Thyroid gland (tissue), 4 donors: ENCODE results near the gene DAP3. TPM values are rescaled to one million over a fixed set of nuclear protein-coding genes. Genes with fewer than 3 reads are reported as not detected.
A peak's percentile ranks its signal among the peaks of the same experiment; 100 is the strongest.
"Not testable (repeated sequence)": the region's sequence is repeated elsewhere in the genome, so short reads cannot be mapped to it uniquely, and the experiment has no call there.

Source experiments
- DNase-seq, 2 donors: peaks; one replicate each; pipeline ENCODE4 v3.0.0-alpha.2; 2019
- H3K27ac ChIP-seq, 3 donors: fragments of 200-600 bp; sonication (generic); 1 replicate in 2 of 3; 2 replicates in 1 of 3; pipeline ENCODE4 v1.5.1; 2016 to 2019; ENCODE audit warnings: mild to moderate bottlenecking in 1 of 3, moderate library complexity in 1 of 3
- H3K27me3 ChIP-seq: fragments of 200-600 bp; sonication (generic); one replicate; pipeline ENCODE4 v1.5.1; 2019
- H3K36me3 ChIP-seq, 2 donors: fragments of 200-600 bp; sonication (generic); one replicate each; pipeline ENCODE4 v1.5.1; 2016 to 2019
- H3K4me1 ChIP-seq, 2 donors: fragments of 200-600 bp; sonication (generic); one replicate each; pipeline ENCODE4 v1.5.1; 2017 to 2019
- H3K4me3 ChIP-seq, 3 donors: fragments of 200-600 bp; sonication (generic); replicated peaks in 1 of 3; 1 replicate in 2 of 3; 2 replicates in 1 of 3; pipeline ENCODE4 v1.5.1; 2016; ENCODE audit warnings: mild to moderate bottlenecking in 1 of 3
- H3K9me3 ChIP-seq: fragments of 200-600 bp; sonication (generic); one replicate; pipeline ENCODE4 v1.5.1; 2017
- POLR2A ChIP-seq, 2 donors: fragments of 450-650 bp; IDR thresholded peaks; one replicate each; pipeline ENCODE4 v1.6.1; 2017; ENCODE audit warnings: antibody characterized with exemption in 2 of 2, mild to moderate bottlenecking in 2 of 2, moderate library complexity in 1 of 2
- WGBS, 2 donors: methylation state at CpG; one replicate each; pipeline ENCODE4 v1.1.5; 2017; 5-methylcytosine and 5-hydroxymethylcytosine counted together
- intact Hi-C: fragments of 100-400 bp; cut with DNase I; formaldehyde crosslinking; loops from one replicate; pipeline ENCODE4 v1.15.1; 2023
- total RNA-seq, 4 donors: library from RNA; depleted of rRNA; stranded (reverse); fragments of >200 nt; gene quantifications; one replicate each; pipeline ENCODE4 v1.2.3, GENCODE V29; 2016
- TF ChIP-seq, protein P1 (sequence below), 6 experiments: fragments of 200-600 bp in 3 of 6; fragments of 450-650 bp in 3 of 6; sonication (generic) in 3 of 6; IDR thresholded peaks; one replicate each; pipeline ENCODE4 v1.5.1; 2016 to 2019; ENCODE audit warnings: antibody characterized with exemption in 6 of 6, mild to moderate bottlenecking in 2 of 6, inconsistent platforms in 1 of 6, moderate library complexity in 1 of 6

The DAP3 gene
- total RNA-seq, 4 donors from 2014 or later = 70.8 to 141 (median 106) TPM

DNA sequence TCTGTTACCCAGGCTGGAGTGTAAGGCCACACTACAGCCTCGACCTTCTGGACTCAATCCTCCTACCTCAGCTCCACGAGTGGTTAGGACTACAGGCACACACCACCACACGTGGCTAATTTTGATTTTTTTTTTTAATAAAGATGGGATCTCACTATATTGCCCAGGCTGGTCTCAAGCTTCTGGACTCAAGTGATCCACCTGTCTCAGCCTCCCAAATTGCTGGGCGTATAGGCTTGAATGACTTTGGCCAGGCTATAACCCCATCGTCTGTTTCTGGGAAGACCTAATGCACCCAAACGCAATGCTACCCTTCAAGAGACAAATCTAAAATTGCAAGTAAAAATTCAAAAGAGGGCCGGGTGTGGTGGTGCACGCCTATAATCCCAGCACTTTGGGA lies 52.1 kb downstream of the DAP3 start:
- WGBS, 2 donors = 92 to 98% methylated on average over 8 of the region's 8 CpGs
- intact Hi-C loops = no loop called here

DNA sequence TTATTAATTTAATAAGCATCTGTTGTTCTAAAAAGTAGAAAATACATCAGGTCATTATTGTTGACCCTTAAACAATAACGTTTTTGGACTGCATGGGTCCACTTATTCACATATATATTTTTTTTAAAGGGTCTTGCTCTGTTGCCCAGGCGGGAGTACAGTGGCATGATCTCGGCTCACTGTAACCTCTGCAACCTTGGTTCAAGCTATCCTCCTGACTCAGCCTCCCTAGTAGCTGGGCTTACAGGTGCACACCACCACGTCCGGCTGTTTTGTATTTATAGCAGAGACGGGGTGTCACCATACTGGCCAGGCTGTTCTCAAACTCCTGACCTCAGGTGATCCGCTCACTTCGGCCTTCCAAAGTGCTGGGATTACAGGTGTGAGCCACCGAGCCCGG lies 53.0 kb downstream of the DAP3 start:
- WGBS, 2 donors = 90 to 91% methylated on average over 10 of the region's 10 CpGs
- intact Hi-C loops = no loop called here
- TF ChIP-seq POLR2A (IDR thresholded peaks at IDR 0.05) = no peak
- TF ChIP-seq, protein P1, sequence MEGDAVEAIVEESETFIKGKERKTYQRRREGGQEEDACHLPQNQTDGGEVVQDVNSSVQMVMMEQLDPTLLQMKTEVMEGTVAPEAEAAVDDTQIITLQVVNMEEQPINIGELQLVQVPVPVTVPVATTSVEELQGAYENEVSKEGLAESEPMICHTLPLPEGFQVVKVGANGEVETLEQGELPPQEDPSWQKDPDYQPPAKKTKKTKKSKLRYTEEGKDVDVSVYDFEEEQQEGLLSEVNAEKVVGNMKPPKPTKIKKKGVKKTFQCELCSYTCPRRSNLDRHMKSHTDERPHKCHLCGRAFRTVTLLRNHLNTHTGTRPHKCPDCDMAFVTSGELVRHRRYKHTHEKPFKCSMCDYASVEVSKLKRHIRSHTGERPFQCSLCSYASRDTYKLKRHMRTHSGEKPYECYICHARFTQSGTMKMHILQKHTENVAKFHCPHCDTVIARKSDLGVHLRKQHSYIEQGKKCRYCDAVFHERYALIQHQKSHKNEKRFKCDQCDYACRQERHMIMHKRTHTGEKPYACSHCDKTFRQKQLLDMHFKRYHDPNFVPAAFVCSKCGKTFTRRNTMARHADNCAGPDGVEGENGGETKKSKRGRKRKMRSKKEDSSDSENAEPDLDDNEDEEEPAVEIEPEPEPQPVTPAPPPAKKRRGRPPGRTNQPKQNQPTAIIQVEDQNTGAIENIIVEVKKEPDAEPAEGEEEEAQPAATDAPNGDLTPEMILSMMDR (IDR thresholded peaks at IDR 0.05) = no peak

More for the DNA sequence above, 52.1 kb downstream of the DAP3 start:
- no peak for DNase-seq
- Histone ChIP-seq H3K27ac (no peak overlapping the region), H3K4me3 (no peak overlapping the region), H3K36me3 (peaks cover 3 to 4% of the 10 kb centered on the region in 2 donors), H3K9me3 (no peaks in the 10 kb centered on the region), H3K4me1 (no peaks in the 10 kb centered on the region), H3K27me3 (no peaks in the 10 kb centered on the region)
- no peak for TF ChIP-seq POLR2A (IDR thresholded peaks at IDR 0.05)
- TF ChIP-seq, protein P1 (IDR thresholded peaks at IDR 0.05) = no peak

DNA sequence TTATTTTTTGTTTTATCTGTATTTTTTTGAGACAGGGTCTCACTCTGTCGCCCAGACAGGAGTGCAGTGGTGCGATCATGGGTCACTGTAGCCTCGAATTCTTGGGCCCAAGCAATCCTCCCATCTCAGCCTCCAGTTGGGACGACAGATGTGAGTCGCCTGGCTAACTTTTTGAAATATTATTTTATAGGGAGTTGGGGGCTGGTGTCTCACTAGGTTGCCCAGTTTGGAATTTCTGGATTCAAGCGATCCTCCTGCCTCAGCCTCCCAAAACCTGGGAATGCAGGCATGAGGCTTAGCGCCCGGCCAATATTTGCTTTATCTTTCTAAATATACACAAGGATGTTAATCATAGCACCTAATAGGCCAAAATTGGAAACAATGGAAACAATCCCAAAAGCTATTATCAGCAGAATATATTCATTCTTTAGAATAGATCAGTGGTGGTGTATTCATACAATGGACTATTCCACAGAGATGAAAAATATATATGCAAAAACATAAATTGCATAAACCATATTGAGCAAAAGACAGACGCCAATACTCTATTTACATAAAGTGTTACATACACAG lies 55.9 kb downstream of the DAP3 start:
- Histone ChIP-seq H3K36me3 (no peaks in the 10 kb centered on the region), H3K9me3 (no peaks in the 10 kb centered on the region), H3K4me3 (peak overlapping the region in 2 of 3 donors; percentile 38 to 60), H3K27ac (no peak overlapping the region), H3K27me3 (no peaks in the 10 kb centered on the region), H3K4me1 (no peaks in the 10 kb centered on the region)
- no peak for DNase-seq
- TF ChIP-seq, protein P1 (IDR thresholded peaks at IDR 0.05) = no peak
- WGBS, 2 donors = 79 to 83% methylated on average over 9 of the region's 9 CpGs
- intact Hi-C loops = no loop called here

More for the DNA sequence above, 53.0 kb downstream of the DAP3 start:
- H3K4me1 ChIP-seq = no peaks in the 10 kb centered on the region
- H3K27me3 ChIP-seq = no peaks in the 10 kb centered on the region
- H3K9me3 ChIP-seq = no peaks in the 10 kb centered on the region
- H3K36me3 ChIP-seq = peaks cover 0 to 4% of the 10 kb centered on the region in 2 donors
- no peak for DNase-seq
- no peak overlapping the region for H3K27ac ChIP-seq
- H3K4me3 ChIP-seq = no peak overlapping the region

DNA sequence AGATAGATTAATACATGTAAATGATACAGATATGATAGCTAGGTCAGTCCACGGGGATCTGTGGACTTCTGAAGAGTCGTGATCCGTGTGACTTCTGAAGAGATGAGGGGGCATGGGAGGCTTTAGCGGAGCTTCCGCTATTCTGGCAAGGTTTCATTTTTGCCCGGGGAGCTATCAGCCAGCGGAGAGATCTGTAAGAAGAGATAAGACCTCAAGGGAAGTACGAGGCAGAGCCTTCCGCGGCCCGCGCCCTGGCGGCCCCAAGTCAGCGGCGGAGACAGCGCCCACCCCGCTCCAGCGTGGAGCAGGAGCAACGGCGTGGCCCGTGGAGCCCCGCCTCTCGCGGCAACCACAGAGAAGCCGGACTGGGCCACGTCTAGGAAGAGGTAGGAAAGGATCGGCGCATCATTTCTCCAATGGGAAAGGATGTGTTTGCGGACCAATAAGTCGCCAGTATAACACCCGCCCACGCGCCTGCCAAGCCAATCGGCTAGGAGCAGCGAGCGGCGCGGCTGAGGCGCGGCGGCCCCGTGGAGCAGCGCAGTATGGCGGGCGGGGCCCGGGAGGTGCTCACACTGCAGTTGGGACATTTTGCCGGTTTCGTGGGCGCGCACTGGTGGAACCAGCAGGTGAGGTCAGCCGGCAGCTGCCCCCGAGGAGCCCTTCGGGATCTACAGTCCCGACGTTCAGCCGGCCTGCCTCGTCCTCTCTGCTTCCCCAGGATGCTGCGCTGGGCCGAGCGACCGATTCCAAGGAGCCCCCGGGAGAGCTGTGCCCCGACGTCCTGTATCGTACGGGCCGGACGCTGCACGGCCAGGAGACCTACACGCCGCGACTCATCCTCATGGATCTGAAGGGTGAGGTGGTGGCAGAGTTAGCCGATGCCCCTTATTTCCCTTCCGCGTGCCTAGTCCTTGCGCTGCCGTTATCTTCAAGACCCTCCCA lies 56.7 kb downstream of the DAP3 start:
- H3K9me3 ChIP-seq, intact Hi-C loops, H3K36me3 ChIP-seq, H3K4me1 ChIP-seq, H3K27me3 ChIP-seq: not testable (repeated sequence)
- Histone ChIP-seq H3K27ac (peak overlapping the region in 1 of 3 donors; percentile 49), H3K4me3 (peak overlapping the region in 2 of 3 donors; percentile 38 to 60)
- 1 to 2% methylated on average over 18 to 30 of the region's 77 CpGs for WGBS, 2 donors
- TF ChIP-seq POLR2A (IDR thresholded peaks at IDR 0.05) = peak in 1 of 2 donors; percentile 63
- DNase-seq = peak; percentile 97

DNA sequence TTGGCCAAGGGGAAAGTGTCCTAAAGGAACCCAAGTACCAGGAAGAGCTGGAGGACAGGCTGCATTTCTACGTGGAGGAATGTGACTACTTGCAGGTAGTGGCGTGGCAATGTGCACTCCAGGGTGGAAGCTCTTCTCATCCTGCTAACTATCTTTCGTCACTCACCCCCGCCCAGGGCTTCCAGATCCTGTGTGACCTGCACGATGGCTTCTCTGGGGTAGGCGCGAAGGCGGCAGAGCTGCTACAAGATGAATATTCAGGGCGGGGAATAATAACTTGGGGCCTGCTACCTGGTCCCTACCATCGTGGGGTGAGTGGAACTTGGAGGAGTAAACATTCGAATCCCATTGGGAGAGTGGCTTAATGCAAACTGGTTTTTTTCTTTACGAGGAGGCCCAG lies 58.7 kb downstream of the DAP3 start:
- intact Hi-C loops, H3K9me3 ChIP-seq: not testable (repeated sequence)
- 94 to 97% methylated on average over 9 to 11 of the region's 12 CpGs for WGBS, 2 donors

DNA sequence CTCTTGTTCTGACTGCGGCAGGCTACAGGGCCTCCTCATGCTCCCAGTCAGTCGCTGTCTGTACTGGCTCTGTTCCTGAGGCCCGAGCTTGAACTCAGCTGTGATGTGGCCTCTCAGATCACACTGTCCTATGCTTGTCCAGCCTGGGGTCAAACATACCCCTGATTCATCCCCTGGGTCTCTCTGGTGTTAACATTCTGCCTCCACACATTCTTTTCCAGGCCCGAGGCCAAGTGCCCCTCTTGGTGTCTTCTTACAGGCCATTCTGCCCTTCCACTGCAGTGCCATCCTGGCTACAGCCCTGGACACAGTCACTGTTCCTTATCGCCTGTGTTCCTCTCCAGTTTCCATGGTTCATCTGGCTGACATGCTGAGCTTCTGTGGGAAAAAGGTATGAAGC lies 59.2 kb downstream of the DAP3 start:
- H3K36me3 ChIP-seq = peaks cover 11 to 17% of the 10 kb centered on the region in 2 donors
- DNase-seq, H3K27me3 ChIP-seq, H3K9me3 ChIP-seq, H3K4me3 ChIP-seq, H3K4me1 ChIP-seq, H3K27ac ChIP-seq, intact Hi-C loops: not testable (repeated sequence)
- 76 to 84% methylated on average over 5 of the region's 5 CpGs for WGBS, 2 donors

More for the DNA sequence above, 58.7 kb downstream of the DAP3 start:
- not testable (repeated sequence) for H3K4me1 ChIP-seq, DNase-seq, H3K27ac ChIP-seq, H3K27me3 ChIP-seq, H3K4me3 ChIP-seq
- peaks cover 6 to 13% of the 10 kb centered on the region in 2 donors for H3K36me3 ChIP-seq

DNA sequence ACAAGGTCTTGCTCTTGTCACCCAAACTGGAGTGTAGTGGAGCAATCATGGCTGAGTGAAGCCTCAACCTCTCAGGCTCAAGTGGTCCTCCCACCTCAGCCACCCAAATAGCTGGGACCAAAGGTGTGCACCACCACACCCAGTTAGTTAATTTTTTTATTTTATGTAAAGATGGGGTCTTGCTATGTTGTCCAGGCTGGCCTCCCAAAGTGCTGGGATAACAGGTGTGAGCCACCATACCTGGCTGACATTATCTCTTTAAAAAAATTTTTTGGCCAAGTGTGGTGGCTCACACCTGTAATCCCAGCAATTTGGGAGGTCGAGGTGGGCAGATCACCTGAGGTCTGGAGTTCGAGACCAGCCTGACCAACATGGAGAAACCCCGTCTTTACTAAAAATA lies 70.1 kb downstream of the DAP3 start:
- DNase-seq, H3K27me3 ChIP-seq, H3K9me3 ChIP-seq, intact Hi-C loops, H3K27ac ChIP-seq, H3K4me1 ChIP-seq, H3K4me3 ChIP-seq: not testable (repeated sequence)
- H3K36me3 ChIP-seq = peaks cover 45 to 59% of the 10 kb centered on the region in 2 donors
- WGBS, 2 donors = 95 to 97% methylated on average over 3 of the region's 3 CpGs
